A673 (cell line): Measurements from ENCODE around the gene ANO3.

Experiments
- CTCF ChIP-seq: fragments of 300-800, 200-600 bp; sonication (generic); conservative IDR thresholded peaks from 2 replicates; pipeline ENCODE4 v1.5.1; 2017; ENCODE audit warnings: low read depth, mild to moderate bottlenecking, antibody characterized with exemption, low read length, moderate library complexity, mixed read lengths
- EZH2 ChIP-seq: fragments of 200-600 bp; sonication (generic); IDR thresholded peaks from 2 replicates; pipeline ENCODE4 v1.6.1; 2017; ENCODE audit warnings: borderline replicate concordance, low read depth, mild to moderate bottlenecking, mixed read lengths, antibody characterized with exemption, low read length; ENCODE audit not compliant: poor library complexity, severe bottlenecking

DNA sequence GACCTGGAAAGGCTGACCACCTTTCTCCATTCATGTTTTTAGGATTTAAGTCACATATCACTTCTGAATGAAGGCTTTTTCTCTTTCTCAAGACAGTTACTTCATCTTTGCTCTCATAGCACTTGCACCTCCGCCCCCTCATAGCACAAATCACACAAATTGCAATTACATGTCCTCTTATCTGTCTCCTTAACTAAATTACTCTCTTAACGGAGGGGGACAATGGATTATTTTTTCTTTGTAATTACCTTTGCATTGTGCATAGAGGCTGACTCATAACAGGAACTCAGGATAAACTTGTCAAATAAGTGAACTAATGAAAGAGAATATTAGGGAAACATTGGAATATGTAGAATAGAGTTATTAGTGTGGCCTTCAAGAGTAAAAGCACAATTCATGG, 145.5 kb downstream of the ANO3 start:
- TF ChIP-seq CTCF (no peak), EZH2 (no peak)
